ENCODE measurements around the gene CNNM1. TPM values are rescaled to one million over a fixed set of nuclear protein-coding genes. Genes with fewer than 3 reads are reported as not detected.

Gene CNNM1
- polyA plus RNA-seq, 2 of the 4 experiments (the other 2 are of a cell fraction), result 14.2 to 17.5 TPM

- H3K27ac ChIP-seq, result no peak overlapping the region
- DNase-seq (ENCODE audit: low read depth in 1 of 2, low spot score in 1 of 2), result no peak
- H3K9me3 ChIP-seq, result peaks cover 13% of the 10 kb centered on the region
- FAIRE-seq, result no peak
- no peak overlapping the region for H3K4me3 ChIP-seq
- no peak overlapping the region for H3K4me2 ChIP-seq
- TF ChIP-seq RAD21 (conservative IDR thresholded peaks at IDR 0.05 in 1 of 2, IDR thresholded peaks at IDR 0.05 in 1 of 2) (no peak), BHLHE40 (IDR thresholded peaks at IDR 0.05; ENCODE audit: low read depth, low read length) (no peak), HDAC2 (IDR thresholded peaks at IDR 0.05) (no peak), HOXB13 (CRISPR knock-in tag; IDR thresholded peaks at IDR 0.05; ENCODE audit: low read depth) (no peak), JUNB (IDR thresholded peaks at IDR 0.05) (no peak), TFCP2L1 (CRISPR knock-in tag; IDR thresholded peaks at IDR 0.05) (no peak), FOSB (CRISPR knock-in tag; IDR thresholded peaks at IDR 0.05) (no peak), EHF (CRISPR knock-in tag; IDR thresholded peaks at IDR 0.05) (no peak)
- TF ChIP-seq, protein P1, sequence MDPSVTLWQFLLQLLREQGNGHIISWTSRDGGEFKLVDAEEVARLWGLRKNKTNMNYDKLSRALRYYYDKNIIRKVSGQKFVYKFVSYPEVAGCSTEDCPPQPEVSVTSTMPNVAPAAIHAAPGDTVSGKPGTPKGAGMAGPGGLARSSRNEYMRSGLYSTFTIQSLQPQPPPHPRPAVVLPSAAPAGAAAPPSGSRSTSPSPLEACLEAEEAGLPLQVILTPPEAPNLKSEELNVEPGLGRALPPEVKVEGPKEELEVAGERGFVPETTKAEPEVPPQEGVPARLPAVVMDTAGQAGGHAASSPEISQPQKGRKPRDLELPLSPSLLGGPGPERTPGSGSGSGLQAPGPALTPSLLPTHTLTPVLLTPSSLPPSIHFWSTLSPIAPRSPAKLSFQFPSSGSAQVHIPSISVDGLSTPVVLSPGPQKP (IDR thresholded peaks at IDR 0.05; ENCODE audit: low read depth, low read length), result no peak
- POLR2A ChIA-PET, result no interaction called here
- ATAC-seq, result no peak
- no peaks in the 10 kb centered on the region for H3K4me1 ChIP-seq
- WGBS (ENCODE audit: missing lambda C conversion rate), result 50% methylated on average over 2 of the region's 2 CpGs
- CTCF ChIA-PET, result interaction anchor here (0.9 kb wide), 1 partner anchor 9 kb away, joined by 3 read pairs; no protein-coding TSS in a partner anchor
Measured at GRCh38 chr10:99312501-99312900, 16.7 kb upstream of the CNNM1 start.

DNA sequence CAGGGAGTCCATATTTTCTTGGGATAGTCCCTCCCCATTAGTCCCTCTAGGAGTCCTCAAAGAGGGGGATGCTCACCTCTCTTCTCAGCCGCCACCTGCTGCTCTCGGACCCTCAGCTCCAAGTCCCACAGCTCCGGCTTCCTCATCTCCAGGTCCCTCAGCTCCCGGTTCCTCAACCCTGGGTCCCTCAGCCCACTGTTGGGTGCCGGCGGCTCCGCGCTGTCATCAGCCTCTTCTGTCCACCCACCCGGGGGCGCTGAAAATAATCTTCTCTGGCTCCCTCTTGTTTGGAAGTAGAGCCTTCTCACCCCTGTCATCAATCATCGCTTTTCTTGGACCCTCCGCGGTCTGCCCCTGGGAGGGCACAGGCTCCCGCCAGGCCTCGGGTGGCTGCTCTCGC lies 13.3 kb upstream of the CNNM1 start:
- no peaks in the 10 kb centered on the region for H3K9me3 ChIP-seq
- H3K4me2 ChIP-seq, result no peak overlapping the region
- H3K27ac ChIP-seq, result no peak overlapping the region
- CTCF ChIA-PET, result no interaction called here
- H3K4me1 ChIP-seq, result no peaks in the 10 kb centered on the region
- H3K4me3 ChIP-seq, result no peak overlapping the region
- WGBS (ENCODE audit: missing lambda C conversion rate), result 97% methylated on average over 16 of the region's 16 CpGs
- FAIRE-seq (no peak), ATAC-seq (no peak), DNase-seq (ENCODE audit: low read depth in 1 of 2, low spot score in 1 of 2) (no peak)
- no peak for TF ChIP-seq POLR2A (IDR thresholded peaks at IDR 0.05; ENCODE audit: low read length)
- no peak for TF ChIP-seq BCL3 (IDR thresholded peaks at IDR 0.05)
- no peak for TF ChIP-seq CHD4 (IDR thresholded peaks at IDR 0.05; ENCODE audit: borderline replicate concordance)
- TF ChIP-seq HDAC2 (IDR thresholded peaks at IDR 0.05), result no peak
- no peak for TF ChIP-seq JUN (IDR thresholded peaks at IDR 0.05)
- no peak for TF ChIP-seq RARB (CRISPR knock-in tag; IDR thresholded peaks at IDR 0.05)
- TF ChIP-seq SMC3 (IDR thresholded peaks at IDR 0.05), result no peak
- TF ChIP-seq, protein P1 (IDR thresholded peaks at IDR 0.05; ENCODE audit: low read depth, low read length), result no peak
- TF ChIP-seq, protein P2, sequence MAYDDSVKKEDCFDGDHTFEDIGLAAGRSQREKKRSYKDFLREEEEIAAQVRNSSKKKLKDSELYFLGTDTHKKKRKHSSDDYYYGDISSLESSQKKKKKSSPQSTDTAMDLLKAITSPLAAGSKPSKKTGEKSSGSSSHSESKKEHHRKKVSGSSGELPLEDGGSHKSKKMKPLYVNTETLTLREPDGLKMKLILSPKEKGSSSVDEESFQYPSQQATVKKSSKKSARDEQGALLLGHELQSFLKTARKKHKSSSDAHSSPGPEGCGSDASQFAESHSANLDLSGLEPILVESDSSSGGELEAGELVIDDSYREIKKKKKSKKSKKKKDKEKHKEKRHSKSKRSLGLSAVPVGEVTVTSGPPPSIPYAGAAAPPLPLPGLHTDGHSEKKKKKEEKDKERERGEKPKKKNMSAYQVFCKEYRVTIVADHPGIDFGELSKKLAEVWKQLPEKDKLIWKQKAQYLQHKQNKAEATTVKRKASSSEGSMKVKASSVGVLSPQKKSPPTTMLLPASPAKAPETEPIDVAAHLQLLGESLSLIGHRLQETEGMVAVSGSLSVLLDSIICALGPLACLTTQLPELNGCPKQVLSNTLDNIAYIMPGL (CRISPR knock-in tag; IDR thresholded peaks at IDR 0.05; ENCODE audit: borderline replicate concordance), result no peak
- no peak for TF ChIP-seq FOSL2 (IDR thresholded peaks at IDR 0.05)
- no peak for TF ChIP-seq FOSL2 (CRISPR knock-in tag; IDR thresholded peaks at IDR 0.05)
- TF ChIP-seq ZC3H11A (IDR thresholded peaks at IDR 0.05), result no peak
- POLR2A ChIA-PET, result no interaction called here

DNA sequence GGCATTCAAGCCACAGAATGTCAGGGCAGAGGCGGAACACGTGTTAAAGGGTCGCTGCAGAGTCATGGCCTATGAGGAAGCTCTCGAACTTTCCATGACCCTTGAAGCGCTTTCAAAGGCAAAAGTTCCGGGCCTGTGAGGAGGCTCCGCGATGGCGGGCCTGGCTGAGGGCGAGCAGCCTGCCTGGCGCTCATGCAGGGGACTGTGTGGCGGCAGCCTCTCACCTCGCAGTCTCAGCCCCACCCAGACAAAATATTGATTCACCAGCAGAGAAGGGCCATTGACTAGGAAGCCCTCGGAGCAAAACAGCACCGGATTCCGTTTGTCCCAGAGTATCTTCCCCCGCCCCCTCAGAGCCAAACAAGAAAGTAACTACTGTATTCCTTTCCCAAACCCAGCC lies 12.8 kb upstream of the CNNM1 start:
- ATAC-seq (no peak), FAIRE-seq (no peak), DNase-seq (ENCODE audit: low read depth in 1 of 2, low spot score in 1 of 2) (no peak)
- Histone ChIP-seq H3K4me3 (no peak overlapping the region), H3K27ac (no peak overlapping the region), H3K4me1 (no peaks in the 10 kb centered on the region), H3K4me2 (no peak overlapping the region), H3K9me3 (no peaks in the 10 kb centered on the region)
- ChIA-PET CTCF (no interaction called here), POLR2A (no interaction called here)
- WGBS (ENCODE audit: missing lambda C conversion rate), result 84% methylated on average over 17 of the region's 17 CpGs
- TF ChIP-seq, protein P3, sequence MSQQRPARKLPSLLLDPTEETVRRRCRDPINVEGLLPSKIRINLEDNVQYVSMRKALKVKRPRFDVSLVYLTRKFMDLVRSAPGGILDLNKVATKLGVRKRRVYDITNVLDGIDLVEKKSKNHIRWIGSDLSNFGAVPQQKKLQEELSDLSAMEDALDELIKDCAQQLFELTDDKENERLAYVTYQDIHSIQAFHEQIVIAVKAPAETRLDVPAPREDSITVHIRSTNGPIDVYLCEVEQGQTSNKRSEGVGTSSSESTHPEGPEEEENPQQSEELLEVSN (IDR thresholded peaks at IDR 0.05; ENCODE audit: borderline replicate concordance, low read depth), result no peak
- TF ChIP-seq RCOR1 (IDR thresholded peaks at IDR 0.05; ENCODE audit: low read depth, low read length) (no peak), KDM1A (IDR thresholded peaks at IDR 0.05; ENCODE audit: low read depth) (no peak), CBX8 (IDR thresholded peaks at IDR 0.05) (no peak), ESRRA (IDR thresholded peaks at IDR 0.05; ENCODE audit: borderline replicate concordance, low read length) (no peak), JUN (IDR thresholded peaks at IDR 0.05) (no peak), PHF8 (IDR thresholded peaks at IDR 0.05; ENCODE audit: borderline replicate concordance, low read depth) (no peak), KDM5A (IDR thresholded peaks at IDR 0.05) (no peak), RARB (CRISPR knock-in tag; IDR thresholded peaks at IDR 0.05) (no peak), GATA3 (IDR thresholded peaks at IDR 0.05; ENCODE audit: borderline replicate concordance) (no peak), FOSB (CRISPR knock-in tag; IDR thresholded peaks at IDR 0.05) (no peak)
- TF ChIP-seq, protein P4, sequence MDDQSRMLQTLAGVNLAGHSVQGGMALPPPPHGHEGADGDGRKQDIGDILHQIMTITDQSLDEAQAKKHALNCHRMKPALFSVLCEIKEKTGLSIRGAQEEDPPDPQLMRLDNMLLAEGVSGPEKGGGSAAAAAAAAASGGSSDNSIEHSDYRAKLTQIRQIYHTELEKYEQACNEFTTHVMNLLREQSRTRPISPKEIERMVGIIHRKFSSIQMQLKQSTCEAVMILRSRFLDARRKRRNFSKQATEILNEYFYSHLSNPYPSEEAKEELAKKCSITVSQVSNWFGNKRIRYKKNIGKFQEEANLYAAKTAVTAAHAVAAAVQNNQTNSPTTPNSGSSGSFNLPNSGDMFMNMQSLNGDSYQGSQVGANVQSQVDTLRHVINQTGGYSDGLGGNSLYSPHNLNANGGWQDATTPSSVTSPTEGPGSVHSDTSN (IDR thresholded peaks at IDR 0.05), result no peak
- TF ChIP-seq, protein P1 (IDR thresholded peaks at IDR 0.05; ENCODE audit: low read depth, low read length), result no peak

Measured in A549 (cell line).